Bronchial epithelial cell (primary cell): ENCODE measurements around the gene CACNA2D1. TPM values are rescaled to one million over a fixed set of nuclear protein-coding genes. Genes with fewer than 3 reads are reported as not detected.
"Not testable (repeated sequence)": the region's sequence is repeated elsewhere in the genome, so short reads cannot be mapped to it uniquely, and the experiment has no call there.

ENCODE experiments used
- DNase-seq: peaks from one replicate; pipeline ENCODE4 v3.0.0-alpha.2; 2010; ENCODE audit warnings: low read depth
- FAIRE-seq: peaks from 2 replicates; lab custom pipeline; 2011; peaks lifted over from hg19 to GRCh38; lab: Jason Lieb, UNC
- H3K27me3 ChIP-seq: 2 replicates; pipeline ENCODE4 v1.5.1; 2011; ENCODE audit warnings: low read length; ENCODE audit not compliant: control insufficient read depth, insufficient read depth
- H3K36me3 ChIP-seq: 2 replicates; pipeline ENCODE4 v1.5.1; 2011; ENCODE audit warnings: low read length; ENCODE audit not compliant: control insufficient read depth, insufficient read depth
- H3K4me3 ChIP-seq: 2 replicates; pipeline ENCODE4 v1.5.1; 2011; ENCODE audit warnings: mild to moderate bottlenecking, low read depth, low read length, control low read depth
- total RNA-seq: library from RNA; depleted of rRNA; stranded (reverse); fragments of >200 nt; gene quantifications from 2 replicates; pipeline ENCODE4 v1.2.1, GENCODE V29; 2014
- TF ChIP-seq, protein P1 (sequence below): IDR thresholded peaks from 2 replicates; pipeline ENCODE4 v1.5.1; 2011; ENCODE audit warnings: mild to moderate bottlenecking, moderate library complexity, low read length, control low read depth, inconsistent platforms; ENCODE audit not compliant: insufficient read depth, severe bottlenecking

CACNA2D1 gene
- total RNA-seq, 1 donor from 2014 or later: 1.1 TPM

DNA sequence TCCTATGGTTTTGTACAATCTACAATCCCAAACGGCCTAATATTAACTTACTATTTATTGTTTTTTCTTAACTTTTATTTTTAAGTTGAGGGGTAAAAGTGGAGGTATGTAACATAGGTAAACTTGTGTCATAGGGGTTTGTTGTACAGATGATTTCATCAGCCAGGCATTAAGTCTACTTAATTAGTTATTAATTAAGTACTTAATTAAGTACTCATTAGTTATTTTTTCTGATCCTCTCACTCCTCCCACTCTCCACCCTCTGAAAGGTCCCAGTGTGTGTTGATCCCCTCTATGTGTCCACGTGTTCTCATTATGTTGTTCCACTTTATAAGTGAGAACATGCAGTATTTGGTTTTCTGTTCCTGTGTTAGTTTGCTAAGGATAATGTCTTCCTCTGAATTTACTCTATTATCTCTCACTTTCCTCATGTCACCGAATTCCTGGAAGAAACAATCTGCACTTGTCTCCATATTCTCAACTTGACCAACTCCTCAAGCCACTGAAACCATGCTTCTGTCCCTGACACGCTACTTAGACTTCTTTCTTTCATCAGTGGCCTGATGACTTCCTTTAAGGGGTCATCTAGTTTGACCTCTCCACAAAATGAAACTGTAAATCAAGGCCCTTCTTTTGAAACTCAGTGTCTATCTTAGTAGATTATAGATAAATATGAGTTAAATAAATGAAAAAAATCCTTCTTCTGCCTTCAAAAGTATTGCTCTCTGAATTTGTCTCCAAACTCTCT is 9.1 kb downstream of the CACNA2D1 start:
- Histone ChIP-seq H3K4me3 (no peak overlapping the region), H3K36me3 (no peaks in the 10 kb centered on the region), H3K27me3 (no peaks in the 10 kb centered on the region)
- DNase-seq (no peak), FAIRE-seq (no peak)
- TF ChIP-seq, protein P1, sequence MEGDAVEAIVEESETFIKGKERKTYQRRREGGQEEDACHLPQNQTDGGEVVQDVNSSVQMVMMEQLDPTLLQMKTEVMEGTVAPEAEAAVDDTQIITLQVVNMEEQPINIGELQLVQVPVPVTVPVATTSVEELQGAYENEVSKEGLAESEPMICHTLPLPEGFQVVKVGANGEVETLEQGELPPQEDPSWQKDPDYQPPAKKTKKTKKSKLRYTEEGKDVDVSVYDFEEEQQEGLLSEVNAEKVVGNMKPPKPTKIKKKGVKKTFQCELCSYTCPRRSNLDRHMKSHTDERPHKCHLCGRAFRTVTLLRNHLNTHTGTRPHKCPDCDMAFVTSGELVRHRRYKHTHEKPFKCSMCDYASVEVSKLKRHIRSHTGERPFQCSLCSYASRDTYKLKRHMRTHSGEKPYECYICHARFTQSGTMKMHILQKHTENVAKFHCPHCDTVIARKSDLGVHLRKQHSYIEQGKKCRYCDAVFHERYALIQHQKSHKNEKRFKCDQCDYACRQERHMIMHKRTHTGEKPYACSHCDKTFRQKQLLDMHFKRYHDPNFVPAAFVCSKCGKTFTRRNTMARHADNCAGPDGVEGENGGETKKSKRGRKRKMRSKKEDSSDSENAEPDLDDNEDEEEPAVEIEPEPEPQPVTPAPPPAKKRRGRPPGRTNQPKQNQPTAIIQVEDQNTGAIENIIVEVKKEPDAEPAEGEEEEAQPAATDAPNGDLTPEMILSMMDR: no peak

DNA sequence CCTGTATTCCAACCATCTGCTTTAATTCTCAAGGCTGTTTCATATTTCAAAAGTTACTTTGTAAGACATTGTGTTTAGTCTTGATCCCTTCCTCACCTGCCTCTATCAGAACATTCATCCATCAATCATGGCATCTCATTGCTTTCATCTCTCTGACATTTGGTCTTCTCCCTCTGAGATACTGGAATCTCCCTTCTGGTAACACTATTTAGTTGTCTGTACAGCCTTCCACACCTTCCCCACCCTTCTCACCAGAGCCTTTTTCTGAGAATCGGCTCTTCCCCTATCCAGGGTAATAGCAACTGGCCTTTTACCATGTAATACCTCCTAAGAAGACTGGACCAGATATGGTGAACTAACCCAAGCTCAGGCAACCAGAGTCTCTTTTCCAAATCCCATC is 10.1 kb downstream of the CACNA2D1 start:
- no peak for DNase-seq
- no peak for FAIRE-seq
- Histone ChIP-seq H3K36me3 (no peaks in the 10 kb centered on the region), H3K27me3 (no peaks in the 10 kb centered on the region), H3K4me3 (no peak overlapping the region)
- TF ChIP-seq, protein P1: no peak

- not testable (repeated sequence) for DNase-seq, FAIRE-seq, H3K27me3 ChIP-seq, H3K36me3 ChIP-seq, H3K4me3 ChIP-seq
Observed at GRCh38 chr7:82432743-82433142, 10.8 kb downstream of the CACNA2D1 start.

- FAIRE-seq: no peak
- Histone ChIP-seq H3K36me3 (no peaks in the 10 kb centered on the region), H3K4me3 (no peak overlapping the region), H3K27me3 (no peaks in the 10 kb centered on the region)
- TF ChIP-seq, protein P1: no peak
- no peak for DNase-seq
Observed at GRCh38 chr7:82430500-82431465, 12.8 kb downstream of the CACNA2D1 start.

DNA sequence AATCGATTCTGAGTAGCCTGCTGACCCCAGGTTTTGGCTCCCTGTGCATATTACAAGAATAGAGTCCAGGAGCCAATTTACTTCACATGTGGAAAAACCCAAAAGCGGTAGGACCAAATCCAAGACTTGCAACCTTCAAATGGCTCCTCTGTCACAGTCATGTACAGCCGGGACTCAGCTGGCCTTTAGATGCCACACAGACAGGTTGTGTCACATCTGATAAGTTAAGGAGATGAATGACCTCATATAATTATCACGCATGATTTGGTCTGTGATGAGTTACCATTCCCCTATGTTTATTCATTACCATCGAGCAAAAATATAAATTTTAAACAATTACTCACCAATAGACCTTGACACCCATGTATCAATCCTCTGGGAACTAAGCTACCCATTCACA is 14.2 kb downstream of the CACNA2D1 start:
- DNase-seq: no peak
- H3K36me3 ChIP-seq: no peaks in the 10 kb centered on the region
- H3K4me3 ChIP-seq: no peak overlapping the region
- no peak for FAIRE-seq
- TF ChIP-seq, protein P1: no peak
- H3K27me3 ChIP-seq: no peaks in the 10 kb centered on the region
